Measurements from ENCODE around the gene PIGU.
"Not testable (repeated sequence)": the region's sequence is repeated elsewhere in the genome, so short reads cannot be mapped to it uniquely, and the experiment has no call there.

Gene PIGU

GRCh38 chr20:34663213-34663943 lies 13.5 kb downstream of the PIGU start:
- DNase-seq (ENCODE audit: low read depth in 3 of 3), result no peak

GRCh38 chr20:34661811-34662210 lies 15.1 kb downstream of the PIGU start:
- not testable (repeated sequence) for DNase-seq (ENCODE audit: low read depth in 3 of 3)

- not testable (repeated sequence) for DNase-seq (ENCODE audit: low read depth in 3 of 3)
These were observed 18.2 kb downstream of the PIGU start for GRCh38 chr20:34658654-34659053.

- DNase-seq (ENCODE audit: low read depth in 3 of 3), result no peak
These were observed 22.6 kb downstream of the PIGU start for GRCh38 chr20:34654207-34654744.

GRCh38 chr20:34651200-34651599 lies 25.7 kb downstream of the PIGU start:
- DNase-seq (ENCODE audit: low read depth in 3 of 3), result no peak

- no peak for DNase-seq (ENCODE audit: low read depth in 3 of 3)
These were observed 29.2 kb downstream of the PIGU start for GRCh38 chr20:34647737-34648136.

- no peak for DNase-seq (ENCODE audit: low read depth in 3 of 3)
These were observed 31.9 kb downstream of the PIGU start for GRCh38 chr20:34644951-34645350.

- no peak for DNase-seq (ENCODE audit: low read depth in 3 of 3)
These were observed 32.5 kb downstream of the PIGU start for GRCh38 chr20:34644345-34644744.

GRCh38 chr20:34643928-34644327 lies 33.0 kb downstream of the PIGU start:
- no peak for DNase-seq (ENCODE audit: low read depth in 3 of 3)

- no peak for DNase-seq (ENCODE audit: low read depth in 3 of 3)
These were observed 34.9 kb downstream of the PIGU start for GRCh38 chr20:34642009-34642408.

- DNase-seq (ENCODE audit: low read depth in 3 of 3), result no peak
These were observed 37.1 kb downstream of the PIGU start for GRCh38 chr20:34639755-34640222.

GRCh38 chr20:34638532-34638931 lies 38.4 kb downstream of the PIGU start:
- DNase-seq (ENCODE audit: low read depth in 3 of 3), result no peak

- no peak for DNase-seq (ENCODE audit: low read depth in 3 of 3)
These were observed 38.9 kb downstream of the PIGU start for GRCh38 chr20:34638039-34638292.

GRCh38 chr20:34637245-34638038 lies 39.5 kb downstream of the PIGU start:
- DNase-seq (ENCODE audit: low read depth in 3 of 3), result no peak

- DNase-seq (ENCODE audit: low read depth in 3 of 3), result no peak
These were observed 40.2 kb downstream of the PIGU start for GRCh38 chr20:34636648-34637047.

- no peak for DNase-seq (ENCODE audit: low read depth in 3 of 3)
These were observed 42.5 kb downstream of the PIGU start for GRCh38 chr20:34634392-34634791.

GRCh38 chr20:34632870-34633452 lies 43.9 kb downstream of the PIGU start:
- DNase-seq (ENCODE audit: low read depth in 3 of 3), result no peak

- DNase-seq (ENCODE audit: low read depth in 3 of 3), result no peak
These were observed 47.0 kb downstream of the PIGU start for GRCh38 chr20:34629904-34630303.

- no peak for DNase-seq (ENCODE audit: low read depth in 3 of 3)
These were observed 47.5 kb downstream of the PIGU start for GRCh38 chr20:34629342-34629741.

GRCh38 chr20:34628026-34628425 lies 48.9 kb downstream of the PIGU start:
- no peak for DNase-seq (ENCODE audit: low read depth in 3 of 3)

GRCh38 chr20:34627458-34627857 lies 49.4 kb downstream of the PIGU start:
- DNase-seq (ENCODE audit: low read depth in 3 of 3), result no peak

- no peak for DNase-seq (ENCODE audit: low read depth in 3 of 3)
These were observed 49.9 kb downstream of the PIGU start for GRCh38 chr20:34626992-34627391.

- DNase-seq (ENCODE audit: low read depth in 3 of 3), result no peak
These were observed 52.3 kb downstream of the PIGU start for GRCh38 chr20:34624629-34625028.
